GM19467 (cell line): ENCODE measurements around the gene ADGRG3.

ENCODE experiments used
- ATAC-seq: cut with Tn5 transposase; IDR thresholded peaks from one replicate; pipeline ENCODE4 v1.9.1; 2021; ENCODE audit warnings: mild to moderate bottlenecking, moderate library complexity; ENCODE audit not compliant: unreplicated experiment

The ADGRG3 gene

DNA sequence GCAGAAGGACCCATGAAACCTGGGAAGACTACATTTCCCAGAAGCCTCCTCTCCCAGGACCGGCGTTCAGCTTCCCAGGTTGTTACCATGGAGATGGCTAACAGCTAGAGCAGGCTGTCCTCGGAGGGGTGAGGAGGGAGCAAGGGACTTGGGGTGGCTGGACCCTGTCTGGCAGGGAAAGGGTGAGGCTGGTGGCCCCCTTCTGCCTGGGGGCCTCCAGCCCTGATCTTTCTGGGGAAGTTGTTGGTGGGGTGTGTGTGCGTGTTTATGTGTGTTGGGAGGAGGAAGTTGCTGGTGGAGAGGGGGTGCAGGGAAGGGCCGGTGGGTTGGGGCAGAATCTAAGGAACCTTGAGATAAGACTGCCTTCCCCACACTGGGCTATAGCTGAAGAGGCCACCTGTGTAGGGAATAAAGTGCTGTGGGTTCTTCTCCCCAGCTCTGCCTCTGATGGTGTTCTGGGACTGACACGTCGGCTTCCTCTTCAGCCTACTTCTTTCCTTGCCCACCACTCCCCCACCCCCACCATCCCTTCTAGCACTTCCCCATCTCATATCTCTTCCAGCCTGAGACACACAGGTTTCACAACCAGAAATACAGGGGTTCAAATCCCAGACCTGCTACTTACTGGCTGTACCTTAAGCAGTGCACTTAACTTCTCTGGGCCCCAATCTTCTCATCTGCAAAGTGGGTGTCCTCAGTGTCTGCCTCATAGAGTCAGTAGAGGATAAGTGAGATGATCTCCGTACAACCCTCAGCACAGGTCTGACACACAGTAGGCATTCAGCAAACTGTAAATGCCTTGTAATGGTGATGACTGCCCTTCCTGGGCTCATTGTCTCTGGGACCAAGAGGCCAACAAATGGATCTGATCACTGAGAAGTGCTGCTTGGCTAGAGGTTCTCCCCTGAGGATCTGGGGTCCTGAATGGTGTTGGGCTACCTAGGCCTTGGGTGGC, 26.9 kb downstream of the ADGRG3 start, which contains the start of gene DRC7:
TSS of gene DRC7 (plus strand) at position 82 of the 955 bp plus-strand sequence. CDS start 3,144 bp downstream, outside the sequence.
- ATAC-seq = no peak

DNA sequence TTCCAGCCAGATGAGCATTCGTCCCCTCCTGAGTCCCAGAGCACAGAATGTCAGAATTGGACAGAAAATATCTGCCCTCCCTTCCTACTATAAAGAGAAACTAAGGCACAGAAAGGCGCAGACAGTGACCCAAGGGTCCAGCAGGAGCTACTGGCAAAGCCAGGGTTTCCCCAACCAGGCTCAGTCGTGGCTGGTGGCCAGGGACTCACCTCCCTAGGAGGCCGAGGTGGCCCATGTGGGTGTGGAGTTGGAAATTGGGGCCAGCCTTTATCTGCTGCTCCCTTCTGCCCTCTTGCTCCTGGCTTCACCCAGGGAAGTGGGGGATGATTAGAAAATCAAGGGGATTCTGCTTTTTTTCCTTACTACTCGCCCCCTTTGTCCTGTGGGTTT, 27.6 kb downstream of the ADGRG3 start:
- ATAC-seq = no peak

DNA sequence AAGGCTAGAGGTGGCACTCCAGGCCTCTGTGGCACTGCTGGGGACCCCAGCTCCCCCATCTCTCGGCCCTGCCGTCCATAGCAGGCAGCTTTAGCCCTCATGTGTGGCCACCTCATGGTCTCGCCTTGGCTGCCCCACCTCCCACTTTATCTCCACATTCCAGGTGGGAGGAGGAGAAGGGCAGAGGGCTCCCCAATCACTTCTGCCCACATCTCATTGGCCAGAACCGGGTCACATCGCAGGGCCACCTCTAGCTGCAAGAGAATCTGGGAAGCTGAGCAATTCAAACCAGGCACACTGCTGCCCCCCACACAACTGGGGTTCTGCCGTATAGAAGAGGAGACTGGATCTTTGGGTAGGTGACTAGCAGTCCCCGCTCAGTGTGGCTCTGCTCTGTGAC, 28.1 kb downstream of the ADGRG3 start:
- ATAC-seq = no peak

DNA sequence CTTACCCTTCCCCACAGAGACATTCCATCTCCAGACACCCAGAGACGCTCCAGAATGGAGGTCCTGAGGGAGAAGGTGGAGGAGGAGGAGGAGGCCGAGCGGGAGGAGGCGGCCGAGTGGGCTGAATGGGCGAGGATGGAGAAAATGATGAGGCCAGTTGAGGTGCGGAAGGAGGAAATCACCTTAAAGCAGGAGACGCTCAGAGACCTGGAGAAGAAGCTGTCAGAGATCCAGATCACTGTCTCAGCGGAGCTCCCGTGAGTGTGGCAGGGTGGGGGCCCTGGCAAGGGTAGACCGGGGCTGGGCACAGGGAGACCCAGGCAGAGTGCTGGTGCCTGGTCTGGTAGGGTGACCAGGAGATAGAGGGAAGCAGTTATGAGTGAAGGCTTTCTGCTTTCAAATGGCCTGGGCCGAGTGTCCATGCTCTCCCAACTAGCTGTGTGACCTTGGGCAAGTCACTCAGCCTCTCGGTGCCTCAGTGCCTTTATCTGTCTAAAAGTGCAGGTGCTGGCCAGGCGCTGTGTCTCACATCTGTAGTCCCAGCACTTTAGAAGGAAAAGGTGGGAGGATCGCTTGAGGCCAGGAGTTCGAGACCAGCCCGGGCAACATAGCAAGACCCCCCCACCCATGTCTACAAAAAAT, 29.9 kb downstream of the ADGRG3 start:
- ATAC-seq = no peak

DNA sequence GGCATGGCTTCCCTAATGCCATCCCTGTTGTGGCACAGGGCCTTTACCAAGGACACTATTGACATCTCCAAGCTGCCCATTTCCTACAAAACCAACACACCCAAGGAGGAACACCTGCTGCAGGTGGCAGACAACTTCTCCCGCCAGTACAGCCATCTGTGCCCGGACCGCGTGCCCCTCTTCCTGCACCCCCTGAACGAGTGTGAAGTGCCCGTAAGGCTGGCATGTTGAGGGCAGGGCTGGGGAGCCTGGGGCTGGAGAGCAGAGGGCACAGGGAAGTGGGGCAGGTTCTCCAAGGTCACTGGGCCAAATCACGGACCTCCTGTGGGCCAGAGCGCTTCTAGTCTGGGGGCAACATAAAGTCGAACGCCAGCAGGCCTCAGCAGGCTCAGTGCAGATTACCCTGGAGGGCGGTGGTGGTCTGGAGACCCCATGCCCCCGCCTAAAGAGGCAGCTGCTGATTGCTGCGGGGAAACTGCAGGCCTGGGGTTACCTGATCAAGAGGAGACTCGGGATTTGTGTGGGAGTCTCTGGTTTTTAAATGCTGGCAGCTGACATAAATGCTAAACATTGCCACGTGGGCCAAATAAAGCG, 30.8 kb downstream of the ADGRG3 start:
- no peak for ATAC-seq

DNA sequence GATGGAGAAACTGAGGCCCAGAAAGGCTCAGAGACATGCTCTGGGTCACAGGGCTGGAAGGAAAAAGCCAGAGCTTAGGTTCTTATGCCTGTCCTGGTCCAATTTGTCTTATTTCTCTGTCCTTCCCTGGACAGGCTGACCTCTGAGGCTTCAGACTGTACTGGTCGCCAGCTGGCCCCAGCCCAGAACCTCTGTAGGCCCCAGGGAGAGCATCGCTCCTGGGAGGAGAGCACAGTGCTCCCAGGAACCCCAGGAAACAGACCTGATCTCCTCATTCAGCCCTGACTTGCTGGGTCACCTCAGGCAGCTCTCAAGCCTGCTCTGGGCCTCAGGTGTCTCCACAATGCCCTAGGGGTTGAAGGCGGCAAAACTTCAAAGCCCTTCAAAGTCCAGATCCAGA, 31.4 kb downstream of the ADGRG3 start:
- ATAC-seq = no peak

DNA sequence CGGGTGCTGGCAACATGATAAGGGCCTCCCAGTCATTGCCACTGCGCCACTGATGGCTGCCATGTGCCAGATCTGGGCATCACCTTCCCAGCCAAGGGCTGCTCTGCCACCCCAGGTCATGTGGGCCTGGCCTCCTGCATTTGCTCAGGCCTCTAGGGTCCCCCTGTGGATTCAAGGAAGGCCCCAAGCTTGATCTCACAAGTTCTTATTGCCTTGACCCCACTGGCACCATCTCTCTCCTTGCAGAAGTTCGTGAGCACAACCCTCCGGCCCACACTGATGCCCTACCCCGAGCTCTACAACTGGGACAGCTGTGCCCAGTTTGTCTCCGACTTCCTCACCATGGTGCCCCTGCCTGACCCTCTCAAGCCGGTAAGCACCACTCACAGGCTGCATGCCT, 31.8 kb downstream of the ADGRG3 start:
- ATAC-seq = no peak

DNA sequence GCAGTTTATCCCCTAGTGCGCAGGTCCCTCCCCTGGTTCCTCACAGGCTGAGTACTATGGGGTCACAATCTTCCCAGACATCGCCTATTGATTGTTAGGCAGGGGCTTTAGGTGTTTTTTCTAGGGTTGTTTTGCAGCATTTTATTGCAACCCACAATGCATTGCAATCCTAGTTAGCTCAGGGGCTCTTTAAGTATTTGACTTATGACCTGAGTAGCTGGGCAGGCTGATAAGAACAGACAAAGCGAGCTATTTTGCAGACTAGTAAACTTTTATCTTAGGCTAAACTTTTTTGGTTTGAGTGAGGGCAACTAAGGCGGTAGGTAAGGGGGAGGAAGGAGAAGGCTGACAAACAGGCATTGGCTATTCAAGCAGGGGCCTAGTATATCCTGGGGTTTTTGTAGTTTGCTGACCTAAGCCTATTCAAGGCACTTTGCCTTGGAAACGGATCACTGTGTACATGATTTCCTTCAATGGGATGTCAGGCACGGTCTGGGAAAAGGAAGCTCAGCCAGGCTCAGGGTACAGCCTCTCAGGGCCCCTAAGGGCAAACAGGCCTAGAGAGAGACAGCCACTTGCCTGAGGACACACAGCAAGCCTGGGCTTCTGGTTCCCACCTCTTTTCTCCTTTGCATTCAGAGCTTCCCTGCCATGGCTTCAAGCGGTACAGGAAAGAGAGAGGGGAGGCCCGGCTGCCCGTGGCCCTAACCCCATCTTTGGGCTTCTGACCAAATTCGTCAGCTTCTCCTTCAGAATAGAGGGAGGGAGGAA, 32.9 kb downstream of the ADGRG3 start:
- no peak for ATAC-seq

DNA sequence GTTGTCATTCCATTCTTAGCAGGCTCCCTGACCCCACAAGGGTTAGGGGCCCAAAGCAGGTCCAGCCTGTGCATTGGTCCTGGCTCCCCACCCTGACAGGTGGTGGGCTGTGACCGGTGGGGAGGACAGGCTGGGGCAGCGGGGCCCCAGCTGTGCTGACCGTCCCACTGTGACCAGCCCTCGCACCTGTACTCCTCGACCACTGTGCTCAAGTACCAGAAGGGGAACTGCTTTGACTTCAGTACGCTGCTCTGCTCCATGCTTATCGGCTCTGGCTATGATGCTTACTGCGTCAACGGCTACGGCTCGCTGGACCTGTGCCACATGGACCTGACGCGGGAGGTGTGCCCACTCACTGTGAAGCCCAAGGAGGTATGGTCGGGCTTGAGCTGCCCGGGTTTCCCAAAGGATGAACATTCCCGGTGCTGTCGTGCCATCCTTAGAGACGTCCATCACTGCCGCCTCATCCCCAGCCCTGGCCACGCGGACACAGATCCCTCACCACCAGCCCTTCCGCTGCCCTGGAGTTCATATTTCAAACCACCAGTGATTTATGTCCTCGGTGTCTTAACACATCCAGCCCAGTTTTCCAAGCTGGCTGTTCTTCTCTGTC, 33.8 kb downstream of the ADGRG3 start:
- ATAC-seq = no peak

DNA sequence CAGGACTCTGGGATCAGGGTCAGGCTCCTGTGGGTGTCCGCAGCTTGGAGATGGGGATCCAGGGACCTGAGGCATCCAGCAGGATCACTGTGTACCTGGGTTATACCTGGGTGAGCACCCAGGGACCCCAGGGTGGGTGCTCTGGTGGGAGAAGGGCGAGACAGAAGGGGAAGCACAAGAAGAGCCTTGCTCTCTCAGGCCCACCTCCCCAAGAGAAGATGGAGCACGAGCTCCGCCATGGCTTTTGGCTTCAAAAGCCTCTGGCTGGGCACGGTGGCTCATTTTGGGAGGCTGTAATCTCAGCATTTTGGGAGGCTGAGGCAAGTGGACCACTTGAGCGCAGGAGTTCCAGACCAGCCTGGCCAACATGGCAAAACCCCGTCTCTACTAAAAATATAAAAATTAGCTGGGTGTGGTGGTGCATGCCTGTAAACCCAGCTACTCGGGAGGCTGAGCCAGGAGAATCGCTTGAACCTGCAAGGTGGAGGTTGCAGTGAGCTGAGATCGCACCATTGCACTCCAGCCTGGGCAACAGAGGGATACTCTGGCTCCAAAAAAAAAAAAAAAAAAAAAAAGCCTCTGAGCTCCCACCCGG, 35.4 kb downstream of the ADGRG3 start:
- ATAC-seq = no peak

DNA sequence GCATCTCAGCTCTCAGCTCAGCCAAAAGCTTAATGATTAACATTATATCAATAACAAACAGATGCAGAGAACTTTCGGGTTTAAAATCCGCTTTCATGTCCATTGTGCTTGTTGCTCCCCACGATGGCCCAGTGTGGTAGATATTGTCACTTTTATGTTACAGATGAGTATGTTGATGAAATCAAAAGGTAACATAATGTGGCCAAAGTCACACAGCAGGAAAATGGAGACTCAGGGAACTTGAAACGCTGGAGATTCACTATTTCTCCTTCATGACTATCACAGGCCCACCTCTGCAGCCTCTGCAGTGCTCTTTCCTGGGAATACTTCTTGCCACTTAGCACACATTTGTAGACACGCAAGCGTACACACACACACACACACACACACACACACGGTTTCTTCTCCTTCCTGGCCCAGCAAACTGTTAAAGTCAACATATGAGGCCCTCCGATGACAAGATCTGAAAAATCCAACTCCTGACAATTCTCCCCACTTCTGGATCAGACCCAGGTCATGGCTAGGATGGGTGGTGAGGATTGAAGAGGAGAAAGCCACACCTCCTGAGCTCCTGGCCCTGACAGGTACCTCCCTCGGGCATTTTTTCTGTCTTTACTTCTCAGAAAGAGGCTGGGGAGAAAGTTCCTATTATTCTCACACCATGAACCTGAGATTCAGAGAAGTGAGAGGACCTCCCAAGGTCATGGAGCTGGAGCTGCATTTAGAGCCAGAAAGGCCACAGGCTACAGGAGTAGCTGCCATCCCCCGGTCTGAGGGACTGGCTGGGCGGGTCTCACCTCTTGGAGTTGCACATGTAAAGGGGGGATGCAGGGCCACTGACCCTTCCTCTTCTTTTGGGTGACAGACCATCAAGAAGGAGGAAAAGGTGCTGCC, 36.2 kb downstream of the ADGRG3 start:
- no peak for ATAC-seq

DNA sequence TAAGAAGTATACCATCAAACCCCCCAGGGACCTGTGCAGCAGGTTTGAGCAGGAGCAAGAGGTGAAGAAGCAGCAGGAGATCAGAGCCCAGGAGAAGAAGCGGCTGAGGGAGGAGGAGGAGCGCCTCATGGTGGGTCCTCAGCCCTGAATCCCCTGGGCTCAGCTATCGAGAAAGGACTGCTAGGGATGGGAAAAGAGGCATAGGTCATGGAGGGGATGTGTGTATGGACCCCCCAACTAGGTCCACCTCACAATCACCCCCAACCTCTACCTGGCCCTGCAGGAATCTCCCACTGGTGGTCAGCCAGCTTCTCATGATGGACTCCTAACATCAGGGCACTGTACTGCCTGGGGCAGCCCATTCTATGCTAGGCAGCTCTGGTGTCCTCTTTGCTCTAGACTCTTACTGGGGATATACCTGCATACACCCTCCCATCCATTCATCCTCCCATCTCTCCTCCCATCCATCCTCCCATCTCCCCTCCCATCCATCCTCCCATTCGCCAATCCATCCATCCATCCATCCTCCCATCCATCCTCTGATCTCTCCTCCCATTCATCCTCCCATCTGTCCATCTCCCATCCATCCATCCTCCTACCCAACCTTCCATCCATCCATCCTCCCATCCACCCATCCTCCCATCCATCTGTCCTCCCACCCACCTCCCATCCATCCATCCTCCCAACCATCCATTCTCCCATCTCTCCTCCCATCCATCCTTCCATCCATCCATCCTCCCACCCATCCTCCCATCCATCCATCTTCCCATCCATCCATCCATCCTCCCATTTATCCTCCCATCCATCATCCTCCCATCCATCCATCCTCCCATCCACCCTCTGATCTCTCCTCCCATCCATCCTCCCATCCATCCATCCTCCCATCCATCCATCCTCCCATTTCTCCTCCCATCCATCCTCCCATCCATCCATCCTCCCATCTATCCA, 37.1 kb downstream of the ADGRG3 start:
- ATAC-seq = no peak

DNA sequence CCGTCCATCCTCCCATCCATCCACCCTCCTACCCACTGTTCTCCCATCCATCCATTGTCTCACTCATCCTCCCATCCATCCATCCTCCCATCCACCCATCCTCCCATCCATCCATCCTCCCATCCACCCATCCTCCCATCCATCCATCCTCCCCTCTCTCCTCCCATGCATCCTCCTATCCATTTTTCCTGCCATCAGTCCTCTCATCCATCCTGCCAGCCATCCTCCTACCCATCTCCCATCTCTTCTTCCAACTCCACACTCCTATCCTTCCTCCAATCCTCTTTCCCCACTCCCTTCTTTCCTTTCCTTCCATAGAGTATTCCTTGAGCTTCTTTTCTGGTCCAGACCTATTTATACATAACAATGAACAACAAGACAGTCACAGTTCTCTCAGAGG, 38.6 kb downstream of the ADGRG3 start:
- no peak for ATAC-seq

DNA sequence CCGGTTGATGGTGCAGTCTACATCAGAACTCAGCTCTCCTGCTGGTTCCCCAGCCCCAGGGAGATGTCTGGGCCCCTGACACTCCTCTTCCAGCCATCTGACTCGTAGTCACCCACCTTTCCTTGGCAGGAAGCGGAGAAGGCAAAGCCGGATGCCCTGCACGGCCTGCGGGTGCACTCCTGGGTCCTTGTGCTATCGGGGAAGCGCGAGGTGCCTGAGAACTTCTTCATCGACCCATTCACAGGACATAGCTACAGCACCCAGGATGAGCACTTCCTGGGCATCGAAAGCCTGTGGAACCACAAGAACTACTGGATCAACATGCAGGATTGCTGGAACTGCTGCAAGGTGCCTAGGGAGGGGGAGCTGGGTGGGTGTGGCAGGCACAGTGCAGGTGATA, 39.2 kb downstream of the ADGRG3 start:
- ATAC-seq = no peak

DNA sequence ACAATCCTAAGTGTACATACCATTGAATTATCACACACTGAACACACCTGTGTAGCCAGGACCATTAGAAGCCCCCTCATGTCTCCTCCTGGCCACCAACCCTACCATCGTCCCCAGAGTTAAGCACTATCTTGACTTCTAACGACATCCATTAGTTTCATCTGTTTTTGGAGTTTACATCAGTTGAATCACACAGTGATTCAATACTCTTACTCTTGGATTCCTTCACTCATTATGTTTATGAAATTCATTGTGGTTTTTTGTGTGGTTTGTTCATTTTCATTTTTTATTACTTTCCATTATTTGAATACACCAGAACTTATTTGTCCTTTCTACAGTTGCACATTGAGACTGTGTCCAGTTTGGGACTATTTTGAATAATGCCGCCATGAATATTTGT, 40.1 kb downstream of the ADGRG3 start:
- ATAC-seq = no peak

DNA sequence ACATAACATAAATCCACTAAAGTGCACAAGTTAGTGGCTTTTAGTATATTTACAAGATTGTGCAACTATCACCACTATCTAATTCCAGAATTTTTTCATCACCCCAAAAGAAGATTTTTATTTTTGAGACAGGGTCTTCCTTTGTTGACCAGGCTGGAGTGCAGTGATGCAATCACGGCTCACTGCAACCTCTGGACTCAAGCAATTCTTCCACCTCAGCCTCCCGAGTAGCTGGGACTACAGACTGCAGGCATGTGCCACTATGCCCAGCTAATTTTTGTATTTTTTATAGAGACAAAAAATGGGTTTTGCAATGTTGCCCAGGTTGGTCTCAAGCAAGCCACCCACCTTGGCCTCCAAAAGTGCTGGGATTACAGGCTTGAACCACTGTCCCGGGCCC, 41.6 kb downstream of the ADGRG3 start:
- ATAC-seq = no peak

DNA sequence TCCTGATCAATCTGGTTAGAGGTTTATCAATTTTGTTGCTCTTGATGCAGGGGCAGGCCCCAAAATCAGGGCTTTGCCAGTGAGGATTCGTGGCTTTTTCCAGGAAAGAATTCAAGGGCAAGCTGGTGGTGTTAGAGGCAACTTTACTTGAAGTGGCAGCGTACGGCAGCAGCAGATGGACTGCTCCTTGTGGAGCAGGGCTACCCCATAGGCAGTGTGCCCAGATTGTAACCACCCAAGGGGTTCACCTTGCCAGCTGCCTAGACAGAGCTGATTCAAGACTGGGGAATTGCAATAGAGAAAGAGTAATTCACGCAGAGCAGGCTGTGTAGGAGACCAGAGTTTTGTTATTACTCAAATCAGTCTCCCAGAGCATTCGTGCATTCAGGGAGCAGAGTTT, 43.2 kb downstream of the ADGRG3 start:
- no peak for ATAC-seq

DNA sequence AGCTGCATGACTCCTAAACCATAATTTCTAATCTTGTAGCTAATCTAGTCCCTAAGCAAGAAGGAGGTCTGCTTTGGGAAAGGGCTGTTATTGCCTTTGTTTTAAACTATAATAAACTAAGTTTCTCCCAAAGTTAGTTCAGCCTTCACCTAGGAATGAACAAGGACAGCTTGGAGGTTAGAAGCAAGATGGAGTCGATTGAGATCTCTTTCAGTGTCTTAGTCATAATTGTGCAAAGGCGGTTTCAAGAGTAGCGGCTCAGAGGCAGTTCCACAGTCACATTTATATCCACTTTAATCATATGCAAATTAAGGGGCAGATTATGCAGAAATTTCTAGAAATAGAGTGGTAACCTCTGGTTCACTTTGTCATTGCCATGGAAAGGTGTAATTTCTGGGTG, 43.9 kb downstream of the ADGRG3 start:
- no peak for ATAC-seq
